Measurements from ENCODE around the gene BAIAP2. TPM values are rescaled to one million over a fixed set of nuclear protein-coding genes. Genes with fewer than 3 reads are reported as not detected.
A peak's percentile ranks its signal among the peaks of the same experiment; 100 is the strongest.

BAIAP2 gene
- total and polyA plus RNA-seq, 2 donors from 2014 or later = 44.5 to 45.8 TPM

DNA sequence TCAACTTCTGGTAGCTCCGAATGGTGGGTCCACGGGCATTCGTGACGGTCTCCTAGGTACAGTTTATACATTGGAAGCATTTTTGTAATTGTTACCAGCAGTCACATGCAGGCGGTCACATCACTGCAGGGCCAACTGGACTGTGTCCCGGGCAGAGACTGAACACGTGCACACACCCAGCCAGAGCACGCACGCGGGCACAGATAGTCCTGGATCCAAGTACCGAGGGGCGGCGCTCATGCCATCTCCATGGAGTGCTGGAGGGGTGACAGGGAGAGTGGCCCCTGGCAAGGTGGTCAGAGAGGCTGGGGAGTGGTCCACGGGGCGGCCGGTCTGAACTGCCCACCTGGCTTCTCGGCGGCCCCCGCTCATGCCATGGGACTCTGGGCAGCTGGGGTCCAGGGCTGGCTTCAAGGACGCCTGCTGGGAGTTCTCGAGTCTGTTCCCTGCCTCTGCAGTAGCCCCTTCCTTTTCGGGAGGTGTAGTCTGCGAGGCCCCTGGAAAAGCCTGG lies 34.2 kb downstream of the BAIAP2 start:
- intact Hi-C loops (cut with DNase I) = no loop called here

DNA sequence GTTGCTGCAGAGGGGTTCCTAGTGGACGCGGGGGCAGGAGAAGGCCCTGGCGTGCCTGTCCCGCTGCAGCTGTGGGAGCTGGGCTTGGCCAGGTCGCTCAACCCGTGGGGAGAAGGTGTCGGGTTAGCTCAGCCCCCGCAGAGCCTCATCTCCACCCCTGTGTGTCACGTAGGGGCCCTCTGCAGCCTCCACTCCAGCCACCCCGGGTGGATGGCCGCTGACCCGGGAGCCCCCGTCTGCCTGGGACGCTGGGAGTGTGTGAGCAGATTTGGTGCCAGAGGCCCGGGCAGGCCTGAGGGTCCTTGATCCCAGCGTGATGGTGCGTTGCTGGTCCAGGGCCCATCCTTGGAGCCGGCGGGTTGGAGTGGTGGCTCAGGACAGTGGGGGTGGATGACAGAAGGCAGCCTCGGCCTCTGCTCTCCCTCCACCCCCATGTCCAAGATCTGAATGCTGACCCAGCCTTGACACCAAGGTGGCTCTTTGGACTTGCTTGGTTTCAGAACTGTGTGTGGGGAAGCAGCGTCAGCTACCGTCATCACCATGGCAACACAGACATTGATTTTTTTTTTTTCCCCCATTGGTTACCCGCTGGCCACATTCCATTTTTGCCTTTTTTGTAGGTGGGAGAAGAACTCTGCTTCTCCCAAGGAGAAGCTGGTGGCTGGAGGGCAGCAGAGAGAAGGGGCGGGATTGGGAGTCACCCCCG lies 35.7 kb downstream of the BAIAP2 start:
- no peak overlapping the region for H3K27ac ChIP-seq (ENCODE audit: low read depth in 2 of 2, low read length in 2 of 2)

More for the DNA sequence above, 34.2 kb downstream of the BAIAP2 start:
- no peak overlapping the region for H3K4me3 ChIP-seq (ENCODE audit: low read length in 3 of 3)
- peak overlapping the region in 1 of 2 donors; percentile 57 for H3K27ac ChIP-seq (ENCODE audit: low read depth in 2 of 2, low read length in 2 of 2)
- H3K9ac ChIP-seq (ENCODE audit: low read length in 3 of 3) = no peak overlapping the region
- no peaks in the 10 kb centered on the region for H3K27me3 ChIP-seq (ENCODE audit: control insufficient read depth, insufficient read depth, low read length)
- FAIRE-seq = no peak
- DNase-seq = no peak
- H3K4me1 ChIP-seq (ENCODE audit: control insufficient read depth in 2 of 3, insufficient read depth in 2 of 3, low read depth in 1 of 3, low read length in 3 of 3) = peaks cover 0 to 36% (median 6%) of the 10 kb centered on the region in 3 donors
- no peaks in the 10 kb centered on the region for H3K9me3 ChIP-seq (ENCODE audit: control insufficient read depth in 2 of 3, insufficient read depth in 1 of 3, low read length in 3 of 3)
- TF ChIP-seq, protein P1, sequence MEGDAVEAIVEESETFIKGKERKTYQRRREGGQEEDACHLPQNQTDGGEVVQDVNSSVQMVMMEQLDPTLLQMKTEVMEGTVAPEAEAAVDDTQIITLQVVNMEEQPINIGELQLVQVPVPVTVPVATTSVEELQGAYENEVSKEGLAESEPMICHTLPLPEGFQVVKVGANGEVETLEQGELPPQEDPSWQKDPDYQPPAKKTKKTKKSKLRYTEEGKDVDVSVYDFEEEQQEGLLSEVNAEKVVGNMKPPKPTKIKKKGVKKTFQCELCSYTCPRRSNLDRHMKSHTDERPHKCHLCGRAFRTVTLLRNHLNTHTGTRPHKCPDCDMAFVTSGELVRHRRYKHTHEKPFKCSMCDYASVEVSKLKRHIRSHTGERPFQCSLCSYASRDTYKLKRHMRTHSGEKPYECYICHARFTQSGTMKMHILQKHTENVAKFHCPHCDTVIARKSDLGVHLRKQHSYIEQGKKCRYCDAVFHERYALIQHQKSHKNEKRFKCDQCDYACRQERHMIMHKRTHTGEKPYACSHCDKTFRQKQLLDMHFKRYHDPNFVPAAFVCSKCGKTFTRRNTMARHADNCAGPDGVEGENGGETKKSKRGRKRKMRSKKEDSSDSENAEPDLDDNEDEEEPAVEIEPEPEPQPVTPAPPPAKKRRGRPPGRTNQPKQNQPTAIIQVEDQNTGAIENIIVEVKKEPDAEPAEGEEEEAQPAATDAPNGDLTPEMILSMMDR (IDR thresholded peaks at IDR 0.05; ENCODE audit: borderline replicate concordance, extremely low read depth, insufficient read depth) = no peak
- peaks cover 0 to 3% (median 2%) of the 10 kb centered on the region in 3 donors for H3K36me3 ChIP-seq (ENCODE audit: control insufficient read depth in 2 of 3, insufficient read depth in 3 of 3, low read length in 3 of 3)

DNA sequence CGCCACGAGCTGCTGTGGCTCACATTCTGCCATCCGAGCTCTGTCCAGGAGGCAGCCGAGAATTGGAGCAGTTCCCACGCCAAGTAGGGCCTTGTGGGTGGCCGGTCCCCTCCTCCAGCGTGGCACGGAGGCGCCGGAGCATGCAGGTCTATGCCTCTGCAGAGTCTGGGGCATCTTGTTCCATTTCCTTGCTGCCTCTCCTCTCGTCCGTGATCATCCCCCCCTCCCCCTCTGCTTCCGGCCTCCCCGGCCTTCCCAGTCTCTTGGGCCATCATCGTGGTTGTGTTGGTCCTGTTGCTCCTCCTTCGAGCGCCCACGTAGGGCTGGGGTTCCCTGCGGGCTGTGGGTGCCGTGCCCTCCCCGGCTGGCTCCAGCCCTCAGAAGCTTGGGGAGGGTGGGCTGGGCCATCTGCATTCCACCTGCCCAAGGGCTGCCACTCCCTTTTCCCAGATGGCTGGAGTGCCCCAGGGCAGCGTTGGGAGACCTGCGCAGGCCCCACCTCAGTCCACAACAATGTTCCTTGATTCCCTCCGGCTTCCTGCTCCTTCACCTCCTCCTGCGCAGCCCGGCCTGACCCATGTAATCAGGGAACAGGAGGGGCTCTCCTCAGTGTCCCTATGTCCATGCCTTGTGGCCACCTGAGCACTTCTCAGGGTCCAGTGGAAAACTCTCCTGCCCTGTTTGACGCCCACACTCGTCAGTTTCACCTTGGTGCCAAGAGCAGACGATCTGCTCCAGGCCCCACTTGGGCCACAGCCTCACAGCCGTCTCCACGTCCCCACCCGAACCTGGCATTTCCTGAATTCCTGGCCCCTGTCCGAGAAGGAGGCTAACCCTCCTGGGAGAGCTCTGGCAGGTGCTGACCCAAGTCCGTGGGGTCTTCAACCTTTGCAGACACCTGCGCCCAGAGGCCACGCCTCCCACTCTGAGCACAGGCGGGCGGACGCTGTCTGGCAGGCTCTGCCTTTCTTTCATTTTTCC lies 37.1 kb downstream of the BAIAP2 start:
- peak overlapping the region in 1 of 3 donors; percentile 34 for H3K9ac ChIP-seq (ENCODE audit: low read length in 3 of 3)
- peaks cover 0 to 19% (median 3%) of the 10 kb centered on the region in 3 donors for H3K4me1 ChIP-seq (ENCODE audit: control insufficient read depth in 2 of 3, insufficient read depth in 2 of 3, low read depth in 1 of 3, low read length in 3 of 3)
- TF ChIP-seq, protein P1 (IDR thresholded peaks at IDR 0.05; ENCODE audit: borderline replicate concordance, extremely low read depth, insufficient read depth) = no peak
- peak overlapping the region; percentile 60 to 67 for H3K27ac ChIP-seq (ENCODE audit: low read depth in 2 of 2, low read length in 2 of 2)
- intact Hi-C loops (cut with DNase I) = no loop called here
- H3K27me3 ChIP-seq (ENCODE audit: control insufficient read depth, insufficient read depth, low read length) = no peaks in the 10 kb centered on the region
- FAIRE-seq = no peak
- H3K36me3 ChIP-seq (ENCODE audit: control insufficient read depth in 2 of 3, insufficient read depth in 3 of 3, low read length in 3 of 3) = peaks cover 0 to 7% (median 2%) of the 10 kb centered on the region in 3 donors
- H3K4me3 ChIP-seq (ENCODE audit: low read length in 3 of 3) = no peak overlapping the region
- H3K9me3 ChIP-seq (ENCODE audit: control insufficient read depth in 2 of 3, insufficient read depth in 1 of 3, low read length in 3 of 3) = no peaks in the 10 kb centered on the region
- DNase-seq = peak in 3 of 5 donors; percentile 51 to 94 (median 59)

More for the DNA sequence above, 35.7 kb downstream of the BAIAP2 start:
- TF ChIP-seq, protein P1 (IDR thresholded peaks at IDR 0.05; ENCODE audit: borderline replicate concordance, extremely low read depth, insufficient read depth) = no peak
- Histone ChIP-seq H3K36me3 (ENCODE audit: control insufficient read depth in 2 of 3, insufficient read depth in 3 of 3, low read length in 3 of 3) (peaks cover 0 to 3% (median 2%) of the 10 kb centered on the region in 3 donors), H3K27me3 (ENCODE audit: control insufficient read depth, insufficient read depth, low read length) (no peaks in the 10 kb centered on the region), H3K9me3 (ENCODE audit: control insufficient read depth in 2 of 3, insufficient read depth in 1 of 3, low read length in 3 of 3) (no peaks in the 10 kb centered on the region), H3K4me1 (ENCODE audit: control insufficient read depth in 2 of 3, insufficient read depth in 2 of 3, low read depth in 1 of 3, low read length in 3 of 3) (peaks cover 0 to 22% (median 3%) of the 10 kb centered on the region in 3 donors), H3K9ac (ENCODE audit: low read length in 3 of 3) (no peak overlapping the region), H3K4me3 (ENCODE audit: low read length in 3 of 3) (no peak overlapping the region)
- FAIRE-seq (no peak), DNase-seq (no peak)
- intact Hi-C loops (cut with DNase I) = no loop called here

Measured in kidney (tissue), 14 donors.